ENCODE results near the gene PCYT1A. TPM values are rescaled to one million over a fixed set of nuclear protein-coding genes. Genes with fewer than 3 reads are reported as not detected.
A peak's percentile ranks its signal among the peaks of the same experiment; 100 is the strongest.

Gene PCYT1A
- total and polyA plus RNA-seq, 5 donors from 2014 or later = 21.4 to 87.4 (median 23.2) TPM

GRCh38 chr3:196222876-196223595 lies 64.5 kb downstream of the PCYT1A start:
- H3K4me3 ChIP-seq (ENCODE audit: low read depth, low read length) = no peak overlapping the region
- H3K36me3 ChIP-seq (ENCODE audit: control insufficient read depth, insufficient read depth, low read length) = no peaks in the 10 kb centered on the region
- Mint-ChIP-seq H3K27me3 (no peaks in the 10 kb centered on the region), H3K9me3 (peaks cover 0 to 1% (median 0%) of the 10 kb centered on the region in 7 donors), H3K4me3 (no peak overlapping the region), H3K4me1 (peaks cover 0 to 15% (median 6%) of the 10 kb centered on the region in 4 donors), H3K27ac (no peak overlapping the region), H3K36me3 (no peaks in the 10 kb centered on the region)
- peaks cover 7% of the 10 kb centered on the region for H3K4me1 ChIP-seq (ENCODE audit: control insufficient read depth, insufficient read depth, low read length, poor library complexity, severe bottlenecking)
- no peaks in the 10 kb centered on the region for H3K27me3 ChIP-seq (ENCODE audit: control insufficient read depth, insufficient read depth, low read length)
- no peak overlapping the region for H3K27ac ChIP-seq (ENCODE audit: insufficient read depth, low read length, poor library complexity, severe bottlenecking)
- DNase-seq (no peak), ATAC-seq (ENCODE audit: low read depth in 2 of 2) (no peak)
- H3K9me3 ChIP-seq (ENCODE audit: control insufficient read depth in 2 of 2, low read length in 2 of 2) = no peaks in the 10 kb centered on the region

GRCh38 chr3:196220991-196221390 lies 66.5 kb downstream of the PCYT1A start:
- Histone ChIP-seq H3K9me3 (ENCODE audit: control insufficient read depth in 2 of 2, low read length in 2 of 2) (no peaks in the 10 kb centered on the region), H3K27ac (ENCODE audit: insufficient read depth, low read length, poor library complexity, severe bottlenecking) (no peak overlapping the region), H3K36me3 (ENCODE audit: control insufficient read depth, insufficient read depth, low read length) (no peaks in the 10 kb centered on the region), H3K4me1 (ENCODE audit: control insufficient read depth, insufficient read depth, low read length, poor library complexity, severe bottlenecking) (peaks cover 7% of the 10 kb centered on the region), H3K4me3 (ENCODE audit: low read depth, low read length) (no peak overlapping the region), H3K27me3 (ENCODE audit: control insufficient read depth, insufficient read depth, low read length) (no peaks in the 10 kb centered on the region)
- Mint-ChIP-seq H3K27me3 (no peaks in the 10 kb centered on the region), H3K4me1 (peaks cover 0 to 17% (median 6%) of the 10 kb centered on the region in 4 donors), H3K27ac (no peak overlapping the region), H3K9me3 (peaks cover 0 to 1% (median 0%) of the 10 kb centered on the region in 7 donors), H3K36me3 (no peaks in the 10 kb centered on the region), H3K4me3 (no peak overlapping the region)
- no peak for DNase-seq
- ATAC-seq (ENCODE audit: low read depth in 2 of 2) = no peak

GRCh38 chr3:196220587-196220986 lies 66.9 kb downstream of the PCYT1A start:
- no peak for DNase-seq
- no peaks in the 10 kb centered on the region for H3K27me3 Mint-ChIP-seq
- no peak for ATAC-seq (ENCODE audit: low read depth in 2 of 2)
- peaks cover 0 to 17% (median 6%) of the 10 kb centered on the region in 4 donors for H3K4me1 Mint-ChIP-seq
- peak overlapping the region in 2 of 4 donors; percentile 7 to 28 for H3K4me3 Mint-ChIP-seq
- H3K36me3 Mint-ChIP-seq = no peaks in the 10 kb centered on the region
- Histone ChIP-seq H3K27ac (ENCODE audit: insufficient read depth, low read length, poor library complexity, severe bottlenecking) (no peak overlapping the region), H3K9me3 (ENCODE audit: control insufficient read depth in 2 of 2, low read length in 2 of 2) (no peaks in the 10 kb centered on the region), H3K36me3 (ENCODE audit: control insufficient read depth, insufficient read depth, low read length) (no peaks in the 10 kb centered on the region), H3K4me3 (ENCODE audit: low read depth, low read length) (no peak overlapping the region), H3K27me3 (ENCODE audit: control insufficient read depth, insufficient read depth, low read length) (no peaks in the 10 kb centered on the region), H3K4me1 (ENCODE audit: control insufficient read depth, insufficient read depth, low read length, poor library complexity, severe bottlenecking) (peaks cover 7% of the 10 kb centered on the region)
- H3K9me3 Mint-ChIP-seq = peaks cover 0 to 1% (median 0%) of the 10 kb centered on the region in 7 donors
- no peak overlapping the region for H3K27ac Mint-ChIP-seq

- H3K36me3 ChIP-seq (ENCODE audit: control insufficient read depth, insufficient read depth, low read length) = no peaks in the 10 kb centered on the region
- H3K4me3 ChIP-seq (ENCODE audit: low read depth, low read length) = no peak overlapping the region
- no peaks in the 10 kb centered on the region for H3K36me3 Mint-ChIP-seq
- H3K9me3 Mint-ChIP-seq = peaks cover 0 to 1% (median 0%) of the 10 kb centered on the region in 7 donors
- H3K27me3 Mint-ChIP-seq = no peaks in the 10 kb centered on the region
- peak overlapping the region in 1 of 4 donors; percentile 90 for H3K4me3 Mint-ChIP-seq
- no peaks in the 10 kb centered on the region for H3K9me3 ChIP-seq (ENCODE audit: control insufficient read depth in 2 of 2, low read length in 2 of 2)
- DNase-seq = no peak
- H3K27ac Mint-ChIP-seq = peak overlapping the region in 2 of 3 donors; percentile 63 to 89
- H3K4me1 ChIP-seq (ENCODE audit: control insufficient read depth, insufficient read depth, low read length, poor library complexity, severe bottlenecking) = peaks cover 7% of the 10 kb centered on the region
- H3K27ac ChIP-seq (ENCODE audit: insufficient read depth, low read length, poor library complexity, severe bottlenecking) = no peak overlapping the region
- ATAC-seq (ENCODE audit: low read depth in 2 of 2) = no peak
- no peaks in the 10 kb centered on the region for H3K27me3 ChIP-seq (ENCODE audit: control insufficient read depth, insufficient read depth, low read length)
- H3K4me1 Mint-ChIP-seq = peaks cover 0 to 17% (median 6%) of the 10 kb centered on the region in 4 donors
Observed at GRCh38 chr3:196219970-196220311, 67.6 kb downstream of the PCYT1A start.

GRCh38 chr3:196219194-196219969 lies 68.1 kb downstream of the PCYT1A start:
- no peak overlapping the region for H3K27ac ChIP-seq (ENCODE audit: insufficient read depth, low read length, poor library complexity, severe bottlenecking)
- H3K4me3 Mint-ChIP-seq = peak overlapping the region; percentile 20 to 90 (median 49)
- no peaks in the 10 kb centered on the region for H3K36me3 Mint-ChIP-seq
- peaks cover 7% of the 10 kb centered on the region for H3K4me1 ChIP-seq (ENCODE audit: control insufficient read depth, insufficient read depth, low read length, poor library complexity, severe bottlenecking)
- H3K27me3 ChIP-seq (ENCODE audit: control insufficient read depth, insufficient read depth, low read length) = no peaks in the 10 kb centered on the region
- no peaks in the 10 kb centered on the region for H3K27me3 Mint-ChIP-seq
- peak overlapping the region; percentile 43 to 89 (median 63) for H3K27ac Mint-ChIP-seq
- no peaks in the 10 kb centered on the region for H3K36me3 ChIP-seq (ENCODE audit: control insufficient read depth, insufficient read depth, low read length)
- ATAC-seq (ENCODE audit: low read depth in 2 of 2) (peak; percentile 89 to 90), DNase-seq (peak; percentile 30 to 78 (median 69))
- H3K9me3 ChIP-seq (ENCODE audit: control insufficient read depth in 2 of 2, low read length in 2 of 2) = no peaks in the 10 kb centered on the region
- peak overlapping the region; percentile 72 for H3K4me3 ChIP-seq (ENCODE audit: low read depth, low read length)
- H3K4me1 Mint-ChIP-seq = peaks cover 0 to 17% (median 6%) of the 10 kb centered on the region in 4 donors
- peaks cover 0 to 1% (median 0%) of the 10 kb centered on the region in 7 donors for H3K9me3 Mint-ChIP-seq

DNA sequence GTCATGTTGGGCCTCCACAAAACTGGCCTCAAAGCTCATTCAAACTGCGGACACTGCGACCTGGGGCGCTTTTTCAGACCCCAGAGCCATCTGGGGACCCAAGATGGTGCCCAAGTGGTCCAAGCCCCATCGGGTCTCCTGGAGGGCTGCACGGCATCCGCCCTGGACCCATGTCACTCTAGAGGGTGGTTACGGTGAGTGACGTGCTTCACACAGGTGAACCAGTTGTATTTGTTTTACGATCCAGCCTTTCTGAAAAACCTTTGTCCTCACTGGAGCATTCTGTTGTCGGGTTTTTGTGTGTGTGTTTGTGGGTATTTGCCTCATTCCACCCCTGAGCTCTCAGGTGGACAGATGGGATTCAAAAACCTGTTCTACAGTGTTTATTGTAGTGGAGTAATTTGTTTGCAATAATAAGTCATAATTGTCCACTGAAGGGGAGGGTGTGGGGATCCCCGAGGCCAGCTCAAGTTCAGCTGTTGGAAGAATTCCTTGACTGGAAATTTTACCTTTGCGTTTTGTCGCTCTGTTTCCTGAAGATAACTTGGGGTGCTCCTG lies 69.3 kb downstream of the PCYT1A start:
- H3K36me3 ChIP-seq (ENCODE audit: control insufficient read depth, insufficient read depth, low read length) = no peaks in the 10 kb centered on the region
- H3K27ac ChIP-seq (ENCODE audit: insufficient read depth, low read length, poor library complexity, severe bottlenecking) = no peak overlapping the region
- ATAC-seq (ENCODE audit: low read depth in 2 of 2) (no peak), DNase-seq (no peak)
- peaks cover 0 to 1% (median 0%) of the 10 kb centered on the region in 7 donors for H3K9me3 Mint-ChIP-seq
- H3K4me3 Mint-ChIP-seq = no peak overlapping the region
- peaks cover 7% of the 10 kb centered on the region for H3K4me1 ChIP-seq (ENCODE audit: control insufficient read depth, insufficient read depth, low read length, poor library complexity, severe bottlenecking)
- peaks cover 0 to 17% (median 6%) of the 10 kb centered on the region in 4 donors for H3K4me1 Mint-ChIP-seq
- H3K27me3 Mint-ChIP-seq = no peaks in the 10 kb centered on the region
- no peaks in the 10 kb centered on the region for H3K27me3 ChIP-seq (ENCODE audit: control insufficient read depth, insufficient read depth, low read length)
- H3K9me3 ChIP-seq (ENCODE audit: control insufficient read depth in 2 of 2, low read length in 2 of 2) = no peaks in the 10 kb centered on the region
- no peak overlapping the region for H3K4me3 ChIP-seq (ENCODE audit: low read depth, low read length)
- H3K27ac Mint-ChIP-seq = no peak overlapping the region
- H3K36me3 Mint-ChIP-seq = no peaks in the 10 kb centered on the region

- Mint-ChIP-seq H3K4me3 (peak overlapping the region in 2 of 4 donors; percentile 55 to 59), H3K9me3 (peaks cover 0 to 1% (median 0%) of the 10 kb centered on the region in 7 donors), H3K27ac (no peak overlapping the region), H3K4me1 (peaks cover 0 to 17% (median 8%) of the 10 kb centered on the region in 4 donors), H3K36me3 (no peaks in the 10 kb centered on the region), H3K27me3 (no peaks in the 10 kb centered on the region)
- Histone ChIP-seq H3K27ac (ENCODE audit: insufficient read depth, low read length, poor library complexity, severe bottlenecking) (no peak overlapping the region), H3K36me3 (ENCODE audit: control insufficient read depth, insufficient read depth, low read length) (no peaks in the 10 kb centered on the region), H3K9me3 (ENCODE audit: control insufficient read depth in 2 of 2, low read length in 2 of 2) (no peaks in the 10 kb centered on the region), H3K4me1 (ENCODE audit: control insufficient read depth, insufficient read depth, low read length, poor library complexity, severe bottlenecking) (peaks cover 7% of the 10 kb centered on the region), H3K27me3 (ENCODE audit: control insufficient read depth, insufficient read depth, low read length) (no peaks in the 10 kb centered on the region), H3K4me3 (ENCODE audit: low read depth, low read length) (no peak overlapping the region)
- DNase-seq (no peak), ATAC-seq (ENCODE audit: low read depth in 2 of 2) (no peak)
Observed at GRCh38 chr3:196217307-196218154, 70.0 kb downstream of the PCYT1A start.

Measured in CD4-positive, CD25-positive, alpha-beta regulatory T cell (primary cell).